Fibroblast of skin of left quadriceps (primary cell): Measurements from ENCODE around the gene NELFA.

Experiments
- DNase-seq, 2 experiments: peaks; one replicate each; pipeline ENCODE4 v3.0.0-alpha.2; 2013; ENCODE audit warnings: low read depth in 2 of 2

The NELFA gene

GRCh38 chr4:1964971-1965370, 43.8 kb downstream of the NELFA start:
- no peak for DNase-seq

DNA sequence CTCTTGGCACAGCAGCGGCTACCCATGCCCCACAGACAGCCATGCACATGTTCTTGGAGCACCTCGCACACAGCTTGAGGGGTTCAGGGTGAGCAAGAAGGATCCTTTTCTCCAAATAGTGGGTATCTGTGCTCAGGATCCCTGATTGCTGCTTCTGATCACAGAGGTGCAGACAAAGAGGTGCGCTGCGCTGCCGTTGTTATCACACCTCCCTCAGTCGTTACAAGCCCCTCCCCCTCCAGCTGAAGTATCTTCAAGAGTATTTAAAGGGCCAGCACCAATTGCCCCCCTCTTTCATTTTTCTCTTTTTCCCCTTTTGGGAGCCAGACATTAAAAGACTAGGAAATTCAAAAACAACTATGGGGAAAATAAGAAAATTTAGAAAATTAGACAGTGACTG, 44.3 kb downstream of the NELFA start:
- no peak for DNase-seq

- DNase-seq: no peak
Observed at GRCh38 chr4:1962980-1963379, 45.8 kb downstream of the NELFA start.

- DNase-seq: no peak
Observed at GRCh38 chr4:1961563-1961962, 47.2 kb downstream of the NELFA start.

GRCh38 chr4:1961038-1961437, 47.7 kb downstream of the NELFA start:
- no peak for DNase-seq

GRCh38 chr4:1960170-1960825, 48.5 kb downstream of the NELFA start:
- no peak for DNase-seq

GRCh38 chr4:1959104-1959384, 49.7 kb downstream of the NELFA start:
- no peak for DNase-seq

GRCh38 chr4:1958276-1959103, 50.3 kb downstream of the NELFA start:
- no peak for DNase-seq

DNA sequence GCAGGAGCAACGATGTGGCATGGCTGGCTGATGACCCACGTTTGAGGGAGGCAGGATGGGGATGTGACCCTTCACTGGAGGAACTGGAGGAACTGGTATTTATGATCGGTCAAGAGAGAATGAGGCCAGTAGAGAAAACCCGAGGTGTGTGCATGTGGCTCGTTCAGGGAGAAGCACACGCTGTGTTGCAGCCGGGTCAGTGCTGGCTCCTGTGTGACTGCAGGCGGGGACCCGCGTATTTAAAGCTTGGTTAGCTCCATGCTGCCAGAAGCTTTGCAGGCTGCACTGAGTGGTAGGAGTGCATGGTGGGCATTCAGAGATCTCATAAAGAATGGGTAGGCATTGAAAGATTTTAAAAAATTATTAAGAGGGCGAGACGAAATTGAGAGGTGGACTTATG, 52.1 kb downstream of the NELFA start:
- DNase-seq: no peak

DNA sequence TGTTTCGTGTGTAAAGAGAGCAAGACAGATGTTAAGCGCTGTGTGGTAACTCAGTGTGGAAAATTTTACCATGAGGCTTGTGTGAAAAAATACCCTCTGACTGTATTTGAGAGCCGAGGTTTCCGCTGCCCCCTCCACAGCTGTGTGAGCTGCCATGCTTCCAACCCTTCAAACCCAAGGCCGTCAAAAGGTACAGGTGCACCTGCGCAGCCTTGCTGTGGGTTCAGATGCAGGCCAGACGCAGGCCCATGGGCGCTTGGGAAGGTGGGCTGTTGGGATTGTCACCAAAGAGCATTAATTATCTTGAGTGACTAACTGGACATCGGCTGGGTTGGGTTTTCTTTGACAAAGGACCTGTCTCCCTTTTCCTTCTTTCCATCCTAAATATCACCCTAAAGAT, 55.4 kb downstream of the NELFA start:
- DNase-seq: no peak

- DNase-seq: no peak
Observed at GRCh38 chr4:1952719-1953118, 56.1 kb downstream of the NELFA start.

DNA sequence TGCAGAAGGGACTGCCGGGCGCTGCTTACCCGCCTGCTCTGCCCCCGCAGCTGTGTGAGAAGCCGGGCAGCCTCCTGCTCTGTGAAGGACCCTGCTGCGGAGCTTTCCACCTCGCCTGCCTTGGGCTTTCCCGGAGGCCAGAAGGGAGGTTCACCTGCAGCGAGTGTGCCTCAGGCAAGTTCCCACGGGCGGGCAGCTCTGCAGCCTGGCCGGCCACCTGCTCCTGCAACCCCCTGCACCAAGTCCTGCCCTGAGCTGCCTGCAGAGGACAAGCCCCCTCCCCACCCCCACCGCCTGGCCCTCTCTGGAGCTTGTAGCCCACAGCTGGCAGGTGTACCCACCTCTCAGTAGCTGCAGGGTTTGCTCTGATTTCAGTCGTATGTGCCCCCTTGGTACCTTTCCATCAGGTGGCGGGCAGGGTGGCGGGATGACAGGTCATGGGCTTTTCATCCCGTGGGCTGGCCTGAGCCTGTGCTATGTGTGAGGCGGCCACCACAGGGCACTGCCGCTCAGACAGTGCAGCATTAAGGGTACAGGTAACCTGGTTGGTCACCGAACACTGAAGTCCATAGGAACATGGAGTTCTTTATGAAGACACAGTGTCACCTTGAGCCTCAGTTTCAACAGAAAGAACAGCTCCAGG, 56.6 kb downstream of the NELFA start:
- DNase-seq: no peak

DNA sequence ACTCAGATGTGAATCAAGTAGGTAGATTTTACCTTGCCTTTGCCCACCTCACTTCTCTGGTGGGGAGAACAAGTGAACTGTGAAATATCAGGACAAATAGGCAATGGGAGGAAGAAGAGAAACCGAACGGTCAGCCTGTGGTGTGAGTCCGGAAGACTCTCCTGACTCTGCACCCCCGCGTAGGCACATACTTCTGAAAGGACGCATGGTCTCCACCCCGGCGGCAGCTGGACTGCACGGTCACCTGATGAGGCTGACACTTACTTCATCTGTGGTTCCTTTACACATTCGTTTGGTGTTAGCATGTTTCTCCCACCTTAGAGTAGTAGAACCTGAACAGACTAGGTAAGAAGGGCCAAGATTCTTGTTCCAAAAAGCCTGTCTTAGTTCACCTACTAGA, 58.4 kb downstream of the NELFA start:
- no peak for DNase-seq

DNA sequence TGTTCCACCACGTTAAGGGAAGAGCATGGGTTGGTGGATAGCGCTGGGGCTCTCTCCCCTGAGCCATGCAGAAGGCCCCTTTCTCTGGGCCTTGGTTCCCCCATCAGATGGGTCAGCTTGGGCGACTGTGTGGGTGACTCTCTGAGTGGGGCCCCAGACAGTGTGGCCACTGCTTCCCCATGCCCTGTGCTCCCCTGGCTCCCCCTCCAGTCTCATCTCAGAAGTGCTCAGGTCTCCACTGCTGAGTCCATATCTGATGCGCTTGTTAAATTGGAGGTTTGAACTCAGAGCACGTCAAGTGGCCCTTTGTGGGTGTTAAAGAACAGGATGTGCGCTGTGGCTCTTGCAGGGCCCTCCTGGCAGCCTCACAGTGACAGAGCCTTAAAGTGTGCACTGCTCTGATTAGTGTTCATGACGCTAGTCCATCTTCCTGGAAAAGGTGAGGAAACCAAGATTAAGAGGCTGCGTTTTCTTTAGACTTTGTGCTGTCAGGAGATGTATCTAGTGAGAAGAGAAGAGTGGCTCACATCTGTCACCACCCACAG, 59.8 kb downstream of the NELFA start:
- no peak for DNase-seq

- no peak for DNase-seq
Observed at GRCh38 chr4:1948232-1948631, 60.5 kb downstream of the NELFA start.

GRCh38 chr4:1945912-1946311, 62.9 kb downstream of the NELFA start:
- no peak for DNase-seq

DNA sequence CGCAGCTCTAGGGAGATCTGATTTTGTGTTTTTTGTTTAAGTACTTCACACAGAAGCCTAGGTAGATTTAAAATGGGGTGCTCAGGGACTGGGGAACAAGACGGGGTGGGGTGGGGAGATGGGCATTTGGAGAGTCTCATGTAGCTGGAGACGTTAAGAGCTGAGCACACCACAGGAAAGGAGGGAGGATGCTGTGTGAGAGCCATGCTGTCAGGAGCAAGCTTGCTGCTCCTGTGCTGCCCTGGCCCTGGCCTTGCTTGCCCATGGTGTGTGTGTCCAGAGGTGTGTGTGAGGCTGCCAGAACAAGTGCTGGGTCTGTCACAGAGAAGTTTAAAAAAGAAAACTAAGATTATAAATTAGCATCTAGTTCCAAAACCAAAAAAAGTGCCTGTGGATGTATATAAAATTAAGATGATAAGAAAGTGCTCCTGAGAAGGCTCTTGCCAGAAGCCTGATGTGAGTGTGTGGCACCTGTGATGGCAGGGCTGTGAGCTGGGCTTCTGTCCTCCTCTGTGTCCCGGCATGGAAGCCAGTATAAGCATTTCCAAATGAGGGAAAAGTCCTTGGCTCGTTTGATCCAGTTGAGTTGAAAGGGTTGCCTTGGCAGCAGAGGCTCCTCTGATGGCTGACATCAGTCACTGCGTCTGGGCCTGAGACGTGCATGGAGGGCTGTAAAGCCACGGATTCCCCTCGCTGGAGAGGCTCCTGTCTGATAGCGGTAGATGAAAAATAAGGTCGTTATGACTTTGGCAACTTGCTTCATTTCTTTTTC, 63.5 kb downstream of the NELFA start:
- DNase-seq: no peak

DNA sequence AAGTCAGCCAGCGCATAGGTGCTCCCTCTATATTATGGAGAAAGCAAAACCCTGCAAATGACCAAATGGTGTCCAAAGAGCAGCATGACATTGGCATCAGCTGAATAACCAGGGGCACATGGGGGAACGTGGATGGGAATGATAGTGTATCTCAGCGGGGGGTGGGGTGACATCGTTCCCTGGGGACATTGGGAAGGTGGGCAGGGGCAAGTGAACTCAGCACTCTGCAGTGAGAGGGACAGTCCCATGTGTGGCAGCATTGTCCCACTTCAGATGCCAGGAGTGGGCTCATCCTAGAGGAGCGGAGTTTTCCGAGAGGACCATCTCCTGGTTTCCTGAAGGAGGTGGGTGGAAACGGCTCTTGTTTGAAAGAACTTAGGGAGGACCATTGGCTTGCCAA, 64.8 kb downstream of the NELFA start:
- no peak for DNase-seq

DNA sequence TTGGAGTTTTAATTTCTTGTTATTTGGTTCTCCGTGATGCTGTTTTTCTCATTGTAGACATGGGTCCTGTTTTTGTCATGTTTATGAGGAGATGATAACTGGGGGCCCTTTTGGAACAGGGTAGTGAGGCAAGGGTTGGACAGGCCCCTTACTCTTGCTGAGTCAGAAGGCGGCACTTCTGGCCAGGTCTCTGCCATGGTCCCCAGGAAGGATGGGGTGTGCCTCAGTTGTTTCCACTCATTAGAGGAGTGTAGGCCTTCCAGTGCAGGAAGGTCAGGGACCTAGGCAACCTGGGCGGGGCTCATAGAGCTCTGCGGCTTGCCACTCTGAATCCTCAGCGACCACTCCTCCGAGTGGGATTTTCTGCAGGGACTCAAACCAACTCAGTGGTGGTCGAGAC, 68.2 kb downstream of the NELFA start:
- DNase-seq: no peak

DNA sequence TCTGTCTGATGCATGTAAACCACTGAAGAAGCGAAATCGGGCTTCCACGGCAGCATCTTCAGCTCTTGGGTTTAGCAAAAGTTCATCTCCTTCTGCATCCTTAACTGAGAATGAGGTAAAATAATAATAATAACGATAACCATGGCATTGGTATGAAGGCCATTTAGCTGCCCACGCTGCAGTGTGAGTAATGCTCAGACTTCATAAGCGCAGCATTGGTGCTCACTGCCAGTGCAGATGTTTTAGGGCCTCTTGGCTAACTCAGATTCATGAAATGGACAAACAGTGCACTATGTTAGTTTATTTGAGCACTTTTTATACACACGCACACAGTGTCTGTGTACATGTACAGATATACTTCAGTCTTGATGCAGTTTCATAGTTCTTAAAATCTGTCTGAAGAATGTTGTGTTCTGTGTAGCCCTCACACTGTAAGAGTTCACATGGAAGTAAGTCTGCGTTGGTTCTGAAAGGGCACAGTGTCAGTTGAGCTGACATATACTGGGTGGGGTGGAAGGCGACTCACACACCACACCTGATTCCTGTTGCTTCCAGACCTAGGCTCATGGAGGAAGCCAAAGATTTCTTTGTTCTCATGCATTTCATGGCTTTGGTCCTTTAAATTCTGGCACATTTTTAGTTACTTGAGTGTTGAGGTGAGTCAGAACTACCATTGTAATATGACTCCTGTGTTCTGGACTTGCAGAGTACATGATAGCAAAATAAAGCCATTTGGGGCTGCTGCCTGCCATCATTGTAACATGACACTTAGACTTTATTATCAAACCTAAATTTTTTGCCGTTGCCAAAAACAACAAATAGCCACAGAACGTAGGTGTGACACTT, 68.9 kb downstream of the NELFA start:
- DNase-seq: peak; percentile 58 to 60

DNA sequence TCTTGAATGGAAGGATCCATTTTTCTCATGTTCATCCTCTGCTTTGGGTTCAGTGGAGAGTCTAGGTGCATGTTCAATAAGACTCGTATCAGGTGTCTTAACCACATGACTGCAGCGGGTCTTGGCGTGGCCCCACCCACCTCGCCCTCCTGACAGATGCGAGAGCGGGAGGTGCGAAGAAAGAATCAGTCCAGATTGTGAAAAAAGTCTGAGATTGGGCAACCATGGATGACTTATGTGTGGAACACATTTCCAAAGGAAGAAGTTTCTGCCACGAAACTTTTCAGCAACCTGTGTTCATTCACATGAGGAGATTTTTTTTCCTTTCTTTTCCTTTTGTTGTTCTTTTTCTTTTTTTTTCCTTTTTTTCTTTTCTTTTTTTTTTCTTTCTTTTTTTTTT, 70.7 kb downstream of the NELFA start:
- no peak for DNase-seq
